IPS-18c (cell line): Measurements from ENCODE around the gene CNST.
"Not testable (repeated sequence)": the region's sequence is repeated elsewhere in the genome, so short reads cannot be mapped to it uniquely, and the experiment has no call there.

ENCODE experiments used
- H3K4me3 ChIP-seq: 2 replicates; pipeline ENCODE4 v1.7.0; 2013; ENCODE audit warnings: low read depth, mild to moderate bottlenecking, low read length, moderate library complexity; ENCODE audit not compliant: insufficient read depth
- H3K9me3 ChIP-seq: one replicate; pipeline ENCODE4 v1.6.1; 2013; ENCODE audit warnings: mild to moderate bottlenecking, low read length, moderate library complexity; ENCODE audit not compliant: control insufficient read depth, insufficient read depth

CNST gene

DNA sequence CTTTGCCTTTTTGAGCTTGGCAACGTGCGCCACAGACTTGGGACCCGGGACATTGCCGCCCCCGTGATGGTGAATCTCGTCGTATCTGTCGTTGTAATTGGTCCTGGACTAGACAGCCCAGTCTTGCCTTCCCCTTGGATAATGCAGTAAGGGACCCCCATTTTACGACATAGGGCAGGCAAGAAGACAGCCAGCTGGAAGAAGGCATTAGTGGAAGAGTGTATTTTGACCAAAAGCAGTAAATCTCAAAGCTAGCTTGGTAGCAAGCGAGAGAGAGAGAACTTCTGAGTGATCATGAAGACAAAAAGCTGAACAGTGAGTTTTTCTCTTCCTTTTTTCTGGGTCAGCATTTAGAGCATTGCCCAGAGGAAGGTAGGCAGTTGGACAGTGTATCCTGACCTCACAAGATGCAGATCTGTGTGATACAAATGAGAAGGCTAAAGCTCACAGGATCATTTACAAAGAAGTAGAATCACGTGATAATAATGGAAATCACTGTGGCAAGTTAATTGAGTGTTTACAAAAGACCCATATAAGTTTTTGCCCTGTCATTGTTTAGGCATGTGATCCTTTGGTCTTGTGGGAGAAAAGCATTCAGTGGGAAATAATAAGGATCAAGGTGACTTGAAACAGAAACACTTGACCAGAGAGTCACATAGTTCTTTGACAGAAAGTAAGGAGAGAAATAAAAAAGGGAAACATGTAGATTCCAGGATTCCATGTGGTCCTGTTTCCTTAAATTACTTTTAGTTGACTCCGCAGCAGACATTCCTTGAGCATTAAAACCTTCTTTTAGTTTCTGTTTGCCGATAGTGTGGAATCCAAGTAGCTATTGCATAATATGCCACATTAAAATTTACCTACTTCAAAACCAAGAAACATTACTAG is 66.3 kb downstream of the CNST start:
- no peaks in the 10 kb centered on the region for H3K9me3 ChIP-seq
- H3K4me3 ChIP-seq = no peak overlapping the region

DNA sequence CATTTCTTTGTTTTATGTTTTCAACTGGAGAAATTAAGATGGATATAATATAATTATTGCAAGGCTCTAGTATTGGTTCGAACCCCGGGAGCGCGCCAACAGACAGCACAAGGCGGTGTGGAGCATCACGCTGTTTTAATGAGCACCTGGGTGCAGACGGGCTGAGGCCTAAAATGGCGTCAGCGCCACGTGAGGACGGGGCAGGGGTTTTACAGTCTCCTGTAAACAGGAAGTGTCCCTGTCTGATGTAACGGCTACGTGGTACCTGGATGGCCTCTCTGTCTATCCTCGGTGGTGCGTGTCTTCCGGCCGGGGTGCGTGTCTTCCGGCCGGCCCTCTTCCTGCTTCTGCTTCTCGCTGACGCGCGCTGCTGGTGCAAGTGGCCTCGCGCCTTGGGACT is 68.4 kb downstream of the CNST start:
- H3K9me3 ChIP-seq, H3K4me3 ChIP-seq: not testable (repeated sequence)

DNA sequence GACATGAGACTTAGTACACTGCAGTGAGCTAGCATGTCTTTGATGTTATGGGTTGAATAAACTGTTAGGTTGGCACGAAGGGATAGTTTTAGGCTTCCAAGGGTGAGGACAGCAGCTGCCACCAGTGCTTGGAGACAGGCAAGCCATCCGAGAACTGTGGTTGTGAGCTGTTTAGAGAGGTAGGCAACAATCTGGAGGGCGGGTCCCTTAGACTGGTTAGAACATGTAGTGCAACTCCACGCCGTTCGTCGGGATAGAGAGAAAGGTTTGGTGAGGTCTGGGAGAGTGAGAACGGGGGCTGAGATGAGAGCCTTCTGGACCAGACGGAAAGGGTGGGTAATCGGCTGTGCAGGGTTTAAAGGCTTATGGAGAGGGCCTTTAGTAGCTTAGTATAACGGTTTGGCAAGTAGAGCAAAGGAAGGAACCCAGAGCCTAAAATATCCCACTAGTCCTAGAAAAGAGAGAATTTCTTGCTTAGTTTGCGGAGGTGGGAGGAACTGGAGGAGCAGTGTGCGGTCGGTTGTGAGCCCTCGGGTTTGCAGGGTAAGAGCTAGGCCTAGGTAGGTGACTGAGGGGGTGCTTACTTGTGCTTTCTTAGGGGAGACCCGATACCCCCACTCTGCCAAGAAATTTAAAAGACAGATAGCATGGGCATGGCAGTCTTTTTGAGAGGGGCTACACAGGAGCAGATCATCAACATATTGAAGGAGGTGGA is 72.8 kb downstream of the CNST start:
- Histone ChIP-seq H3K9me3 (no peaks in the 10 kb centered on the region), H3K4me3 (no peak overlapping the region)

DNA sequence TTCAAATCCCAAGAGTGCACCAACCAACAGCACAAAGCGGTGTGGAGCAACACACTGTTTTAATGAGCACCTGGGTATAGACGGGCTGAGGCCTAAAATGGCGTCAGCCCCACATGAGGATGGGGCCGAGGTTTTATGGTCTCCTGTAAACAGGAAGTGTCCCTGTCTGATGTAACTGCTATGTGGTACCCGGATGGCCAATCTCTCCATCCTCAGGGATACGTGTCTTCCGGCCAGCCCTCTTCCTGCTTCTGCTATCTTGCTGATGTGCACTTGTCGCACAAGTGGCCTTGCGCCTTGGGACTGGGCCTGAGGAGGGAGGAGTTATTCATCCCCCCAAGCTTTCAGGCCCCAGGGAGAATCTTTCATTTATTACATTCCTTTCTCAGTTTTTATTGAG is 73.5 kb downstream of the CNST start:
- no peak overlapping the region for H3K4me3 ChIP-seq
- H3K9me3 ChIP-seq = no peaks in the 10 kb centered on the region

DNA sequence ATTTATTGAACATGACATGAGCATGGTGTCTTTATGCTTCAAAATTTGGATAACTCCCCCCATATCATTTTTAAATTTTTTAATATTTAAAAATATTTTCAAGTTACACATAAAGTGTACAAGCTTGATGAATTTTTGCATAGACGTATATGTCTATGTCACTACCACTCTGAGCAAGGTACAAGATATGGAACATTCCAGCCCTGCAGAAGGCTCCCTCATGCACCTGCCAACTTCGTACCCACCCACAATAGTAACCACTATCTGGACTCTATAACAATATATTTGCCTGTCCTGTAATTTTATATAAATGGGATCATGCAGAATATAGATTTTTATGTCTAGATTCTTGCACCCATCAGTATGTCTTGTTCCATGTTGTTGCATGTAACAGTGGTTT is 74.5 kb downstream of the CNST start:
- Histone ChIP-seq H3K4me3 (no peak overlapping the region), H3K9me3 (no peaks in the 10 kb centered on the region)

DNA sequence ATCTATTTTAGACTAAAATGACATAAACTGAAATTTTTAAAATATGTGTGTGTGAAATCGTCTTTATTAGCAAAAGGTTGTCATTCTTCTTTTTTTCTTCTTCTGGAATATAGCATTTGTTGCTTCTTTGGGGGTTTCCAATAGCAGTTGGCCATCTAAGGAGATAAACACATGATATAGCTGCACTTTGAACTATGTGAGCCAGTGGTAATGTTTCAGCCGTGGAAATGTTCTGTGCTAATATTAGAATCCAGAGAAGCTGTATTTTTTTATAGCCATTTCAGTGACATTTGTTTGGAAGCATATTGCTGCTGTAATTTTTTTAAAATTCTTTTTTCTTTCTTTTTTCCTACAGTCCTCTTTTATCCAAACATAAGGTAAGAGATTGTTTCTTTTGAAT is 75.1 kb downstream of the CNST start:
- Histone ChIP-seq H3K4me3 (no peak overlapping the region), H3K9me3 (no peaks in the 10 kb centered on the region)

DNA sequence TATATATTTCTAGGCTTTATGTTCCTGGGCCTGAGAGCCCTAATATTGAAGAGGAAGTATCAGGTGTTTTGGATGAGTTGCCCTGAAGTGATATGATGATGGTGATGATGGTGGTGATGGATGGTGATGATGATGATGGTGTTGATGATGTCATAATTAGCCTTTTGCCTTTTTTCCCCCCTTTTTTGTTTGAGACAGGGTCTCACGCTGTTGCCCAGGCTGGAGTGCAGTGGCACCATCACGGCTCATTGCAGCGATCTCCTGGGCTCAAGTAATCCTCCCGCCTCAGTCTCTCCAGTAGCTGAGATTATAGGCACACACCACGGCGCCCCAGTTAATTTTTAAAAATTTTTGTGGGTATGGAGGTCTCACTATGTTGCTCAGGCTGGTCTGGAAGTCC is 76.5 kb downstream of the CNST start:
- no peaks in the 10 kb centered on the region for H3K9me3 ChIP-seq

DNA sequence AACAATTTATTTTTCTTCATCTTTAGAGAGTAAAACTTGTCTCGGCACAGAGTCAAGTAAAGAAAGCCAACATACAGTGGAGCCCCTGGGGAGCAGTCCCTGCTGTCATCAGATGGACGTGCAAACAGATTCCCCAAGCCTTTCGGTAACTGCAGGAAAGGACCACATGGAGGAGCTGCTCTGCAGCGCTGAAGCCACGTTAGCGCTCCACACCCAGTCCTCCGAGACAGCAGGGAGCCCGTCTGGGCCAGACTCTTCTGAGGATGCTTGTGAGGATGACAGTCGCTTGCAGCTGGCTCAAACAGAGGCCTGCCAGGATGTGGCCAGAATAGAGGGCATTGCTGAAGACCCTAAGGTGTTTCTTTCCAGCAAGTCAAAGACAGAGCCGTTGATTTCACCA is 80.9 kb downstream of the CNST start:
- H3K9me3 ChIP-seq = no peaks in the 10 kb centered on the region
- no peak overlapping the region for H3K4me3 ChIP-seq

More for the DNA sequence above, 76.5 kb downstream of the CNST start:
- H3K4me3 ChIP-seq = no peak overlapping the region

DNA sequence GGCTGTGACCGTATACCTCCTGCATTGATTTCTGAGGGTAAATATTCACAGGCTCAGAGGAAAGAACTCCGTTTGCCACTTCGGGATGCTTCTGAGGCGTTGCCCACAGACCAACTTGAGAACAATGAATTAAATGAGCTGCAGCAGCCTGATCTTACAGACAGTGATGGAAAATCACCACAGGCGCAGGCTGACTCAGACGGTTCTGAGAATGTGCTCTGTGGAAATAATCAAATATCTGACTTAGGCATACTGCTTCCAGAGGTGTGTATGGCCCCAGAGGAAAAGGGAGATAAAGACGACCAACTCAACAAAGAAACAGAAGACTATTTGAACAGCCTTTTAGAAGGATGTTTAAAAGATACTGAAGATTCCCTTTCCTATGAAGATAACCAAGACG is 81.3 kb downstream of the CNST start:
- Histone ChIP-seq H3K4me3 (no peak overlapping the region), H3K9me3 (no peaks in the 10 kb centered on the region)

DNA sequence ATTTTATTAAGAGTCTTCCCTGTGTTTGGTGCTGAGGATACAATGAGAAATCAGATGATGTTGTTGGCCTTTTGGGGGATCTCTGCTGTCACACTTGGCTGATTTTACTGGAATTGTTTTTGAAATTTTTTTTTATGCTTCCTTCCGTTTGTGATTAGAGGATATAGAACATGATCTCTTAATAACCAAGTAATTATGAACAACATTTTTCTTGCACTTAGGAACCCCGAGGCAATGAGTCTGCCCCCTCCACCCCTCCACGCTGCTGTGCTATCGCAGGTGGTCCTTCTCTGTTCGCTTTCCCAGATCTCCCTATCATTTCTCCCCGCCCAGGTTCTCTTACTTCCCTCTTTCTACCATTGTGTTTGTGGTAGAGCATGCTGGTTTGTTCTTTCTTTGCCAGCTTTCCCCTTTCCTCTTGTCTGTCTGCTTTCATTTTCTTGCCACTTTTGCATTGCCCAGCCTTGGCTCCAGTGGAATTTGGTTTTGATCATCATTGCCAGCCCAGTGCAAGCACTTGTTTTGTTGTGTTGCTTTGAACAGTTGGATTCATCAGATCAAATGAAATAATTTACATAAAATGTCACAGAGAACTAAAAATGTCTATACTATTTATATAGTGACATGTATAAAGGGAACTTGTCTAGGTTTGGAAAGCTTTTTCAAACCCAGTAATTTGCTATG is 84.9 kb downstream of the CNST start:
- no peak overlapping the region for H3K4me3 ChIP-seq
- H3K9me3 ChIP-seq = no peaks in the 10 kb centered on the region

DNA sequence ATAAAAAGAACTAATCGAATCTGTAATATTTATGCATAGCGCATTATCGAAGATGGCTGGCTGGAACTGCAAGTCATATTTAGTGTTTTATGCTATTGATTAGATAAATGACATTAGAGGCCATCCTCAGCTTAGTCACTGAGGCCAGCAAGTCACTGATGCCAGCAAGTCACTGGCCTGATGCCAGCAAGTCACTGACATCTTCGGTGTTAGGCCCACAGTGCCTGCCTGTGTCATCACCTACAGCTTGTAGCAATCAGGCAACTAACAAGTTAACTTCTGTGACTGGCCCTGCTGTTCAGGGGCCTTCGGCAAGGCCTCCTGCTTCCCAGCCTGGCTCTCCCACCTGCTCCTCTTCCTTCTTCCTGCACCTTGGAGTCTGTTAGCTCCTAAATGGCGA is 92.3 kb downstream of the CNST start:
- peaks cover 2% of the 10 kb centered on the region for H3K9me3 ChIP-seq
- no peak overlapping the region for H3K4me3 ChIP-seq

DNA sequence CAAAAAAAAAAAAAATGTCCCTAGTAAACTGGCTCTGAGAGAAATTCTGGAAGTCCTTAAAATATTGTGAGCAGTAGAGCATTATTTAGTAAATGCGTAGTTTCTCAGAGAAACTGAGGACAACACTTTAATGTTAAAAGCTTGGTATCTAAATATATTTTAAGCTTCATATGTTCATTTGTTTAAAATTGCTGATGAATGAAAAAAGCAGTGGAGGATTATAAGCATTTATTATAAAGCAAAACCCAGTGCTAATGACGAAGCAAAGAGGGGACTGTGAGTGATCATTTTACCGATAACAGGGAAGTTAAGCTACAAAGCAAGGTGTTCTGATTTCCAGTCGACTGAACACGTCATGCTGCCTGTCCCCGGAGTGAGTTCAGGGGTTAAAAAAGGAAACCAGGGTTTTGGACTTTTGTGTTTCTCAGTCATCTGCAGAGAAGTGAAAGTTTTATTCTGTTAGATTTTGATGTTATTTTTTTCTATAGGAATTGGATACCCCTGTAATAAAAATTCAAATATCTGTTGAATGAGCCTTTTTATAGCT is 93.4 kb downstream of the CNST start:
- peaks cover 2% of the 10 kb centered on the region for H3K9me3 ChIP-seq
- no peak overlapping the region for H3K4me3 ChIP-seq

DNA sequence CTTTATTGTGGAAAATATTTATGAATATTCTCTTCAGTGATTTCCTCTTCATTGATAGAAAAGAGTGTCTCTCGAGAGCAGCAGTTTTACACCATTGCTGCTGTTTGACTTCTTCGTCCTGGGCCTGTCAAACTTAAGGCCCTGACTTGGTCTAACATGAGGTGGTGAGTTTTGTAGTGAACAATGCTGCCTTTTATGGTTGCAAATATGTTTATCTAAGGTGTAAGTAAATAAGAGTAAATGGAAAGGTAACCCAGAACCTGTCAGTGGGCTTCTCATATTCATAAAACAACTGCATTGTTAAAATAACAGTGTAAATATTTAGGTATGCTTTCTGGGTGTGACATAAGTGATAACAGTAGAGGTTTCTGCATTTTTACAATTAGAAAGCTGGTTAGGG is 95.2 kb downstream of the CNST start:
- H3K9me3 ChIP-seq = peaks cover 2% of the 10 kb centered on the region

DNA sequence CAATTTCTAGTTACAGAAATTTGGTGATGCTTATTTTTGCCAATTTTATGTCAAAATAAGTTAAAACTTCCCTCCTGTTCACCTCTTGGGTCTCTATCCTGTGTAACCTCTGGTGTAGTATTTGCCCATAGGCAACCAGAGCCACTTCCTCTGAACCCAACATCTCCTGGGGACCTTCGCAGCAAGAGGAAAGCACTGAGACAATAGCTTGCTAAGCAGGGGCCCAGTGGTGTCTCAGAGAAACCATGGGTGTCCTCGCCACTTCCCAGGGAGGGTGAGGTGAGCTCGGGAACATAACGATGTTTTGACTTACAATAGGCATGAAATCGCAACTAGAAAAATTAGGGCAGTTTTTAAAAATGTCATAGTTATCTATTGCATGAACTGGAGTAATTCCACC is 101.5 kb downstream of the CNST start:
- Histone ChIP-seq H3K4me3 (no peak overlapping the region), H3K9me3 (no peaks in the 10 kb centered on the region)

More for the DNA sequence above, 95.2 kb downstream of the CNST start:
- no peak overlapping the region for H3K4me3 ChIP-seq

DNA sequence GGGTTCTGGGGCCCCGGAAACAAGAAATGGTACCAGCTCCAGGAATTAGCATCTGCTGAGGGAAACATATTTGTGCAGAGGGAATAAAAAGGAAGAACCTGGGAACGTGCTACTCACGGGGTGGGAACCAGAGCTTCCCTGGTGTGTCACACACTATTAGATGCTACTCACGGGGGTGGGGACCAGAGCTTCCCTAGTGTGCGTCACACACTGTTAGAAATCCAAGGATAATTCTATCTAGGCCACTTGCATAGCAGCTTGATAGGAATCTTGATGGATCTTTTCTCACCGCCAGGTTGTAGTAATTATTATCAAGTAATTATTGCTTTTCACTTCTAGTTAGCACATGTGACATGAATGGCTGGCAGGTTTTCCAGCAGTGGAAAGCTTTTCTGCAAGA is 103.4 kb downstream of the CNST start:
- no peak overlapping the region for H3K4me3 ChIP-seq
- H3K9me3 ChIP-seq = no peaks in the 10 kb centered on the region

DNA sequence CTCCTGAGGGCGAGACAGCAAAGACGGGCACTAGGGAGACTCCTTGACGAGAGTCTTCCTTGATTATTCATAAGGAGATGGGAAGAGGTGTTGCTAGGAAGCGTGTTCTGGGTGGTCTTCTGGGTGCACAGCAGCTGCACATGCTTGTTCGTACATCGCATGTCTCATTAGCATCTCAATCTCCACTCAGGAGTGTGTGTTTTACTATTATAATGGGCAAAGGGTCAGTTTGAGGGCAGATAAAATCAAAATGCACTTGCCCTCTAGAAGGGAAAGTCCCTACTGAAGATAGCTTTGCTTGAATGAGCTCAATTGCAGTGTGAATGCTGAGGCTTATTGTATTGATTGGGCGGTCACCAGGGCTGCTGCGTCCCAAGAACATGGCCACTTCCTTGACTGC is 107.8 kb downstream of the CNST start:
- H3K4me3 ChIP-seq = no peak overlapping the region
- no peaks in the 10 kb centered on the region for H3K9me3 ChIP-seq

DNA sequence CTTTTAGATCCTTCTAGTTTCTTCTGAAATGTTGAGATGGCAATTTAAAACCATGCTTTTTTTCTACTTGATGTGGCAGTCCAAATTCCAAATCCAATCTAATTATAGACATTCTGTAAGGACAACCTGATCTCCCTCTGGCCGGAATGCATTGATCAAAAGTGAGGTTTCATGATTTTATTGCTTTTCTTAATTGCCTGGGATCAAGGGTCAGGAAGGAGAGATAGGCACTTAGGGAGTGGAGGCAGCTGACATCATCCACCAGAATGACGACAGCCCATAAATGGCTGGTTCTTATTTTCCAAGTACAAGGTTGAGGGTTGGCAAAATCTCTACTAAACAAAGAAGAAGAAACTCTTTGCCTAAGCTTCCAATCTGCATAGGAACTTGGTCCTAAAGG is 111.6 kb downstream of the CNST start:
- Histone ChIP-seq H3K9me3 (no peaks in the 10 kb centered on the region), H3K4me3 (no peak overlapping the region)
